ENCODE data around the gene LETM1.

Gene LETM1

DNA sequence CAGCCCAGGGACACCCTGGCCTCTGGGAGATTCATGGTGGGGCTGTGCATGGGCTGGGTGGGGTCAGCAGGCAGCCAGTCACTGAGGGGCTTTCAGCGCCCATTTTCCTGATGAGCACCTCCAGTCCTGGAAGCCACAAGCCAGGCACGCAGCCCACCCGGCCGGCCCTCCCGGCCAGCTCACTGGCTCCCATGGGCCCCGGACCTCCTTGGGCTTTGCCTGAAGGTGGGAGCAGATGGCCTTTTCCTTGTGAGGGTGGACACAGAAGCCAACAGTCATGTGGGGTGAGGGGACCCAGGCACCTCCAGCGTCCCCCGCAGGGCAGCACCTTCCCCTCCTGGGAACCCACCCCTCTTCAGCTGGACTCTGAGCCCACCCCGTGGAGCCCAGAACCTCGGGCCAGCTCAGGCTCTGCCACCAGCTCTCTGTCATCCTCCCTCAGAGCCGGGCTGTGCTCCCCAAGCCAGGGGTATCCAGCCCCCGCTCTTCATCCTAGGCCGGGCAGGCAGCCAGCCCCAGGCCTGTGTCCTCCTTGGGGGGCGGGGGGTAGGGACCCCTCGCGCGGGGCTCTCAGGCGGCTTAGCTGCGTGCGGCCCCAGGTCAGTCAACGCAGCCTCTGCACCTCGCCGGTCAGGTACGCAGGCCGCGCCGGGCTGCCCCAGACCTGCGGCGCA is 63.7 kb downstream of the LETM1 start:
- DNase-seq, result no peak

DNA sequence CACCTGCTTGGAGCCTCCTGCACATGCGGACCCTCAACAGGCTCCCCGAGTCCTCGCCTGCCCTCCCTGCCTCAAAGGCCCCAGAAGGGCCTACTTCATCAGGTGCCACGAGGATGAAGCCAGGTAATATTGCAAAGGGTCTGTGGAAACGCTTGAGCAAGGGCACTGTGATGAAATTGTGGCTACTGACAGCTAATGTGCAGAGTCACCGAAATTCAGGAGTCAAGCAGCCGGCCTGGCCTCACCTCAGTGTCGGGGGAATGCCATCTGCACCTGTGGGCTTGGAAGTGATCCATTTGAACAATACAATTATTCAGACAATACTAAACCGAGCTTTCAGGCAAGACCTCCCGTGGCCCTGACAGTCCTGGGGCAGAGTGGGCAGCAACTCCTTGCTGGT is 66.0 kb downstream of the LETM1 start:
- no peak for DNase-seq

DNA sequence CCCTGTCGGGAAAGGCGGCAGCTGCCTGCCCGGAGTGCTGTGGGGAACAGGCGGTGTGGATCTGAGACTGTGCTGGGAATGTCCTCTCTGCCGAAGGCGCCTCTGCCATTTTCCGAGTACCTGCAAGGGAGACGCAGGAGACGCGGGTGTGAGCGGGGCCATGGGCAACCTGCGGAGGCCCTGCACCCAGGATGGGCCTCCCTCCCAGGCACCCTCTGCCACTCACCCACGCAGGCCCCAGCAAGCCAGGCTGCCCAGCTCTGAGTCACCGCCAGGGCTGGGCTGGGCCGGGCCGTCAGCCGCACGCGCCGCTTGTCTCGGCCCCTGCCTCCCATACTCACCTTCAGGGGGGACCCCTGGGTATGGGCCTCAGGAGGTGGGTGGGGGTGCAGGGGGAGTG is 66.4 kb downstream of the LETM1 start:
- no peak for DNase-seq

DNA sequence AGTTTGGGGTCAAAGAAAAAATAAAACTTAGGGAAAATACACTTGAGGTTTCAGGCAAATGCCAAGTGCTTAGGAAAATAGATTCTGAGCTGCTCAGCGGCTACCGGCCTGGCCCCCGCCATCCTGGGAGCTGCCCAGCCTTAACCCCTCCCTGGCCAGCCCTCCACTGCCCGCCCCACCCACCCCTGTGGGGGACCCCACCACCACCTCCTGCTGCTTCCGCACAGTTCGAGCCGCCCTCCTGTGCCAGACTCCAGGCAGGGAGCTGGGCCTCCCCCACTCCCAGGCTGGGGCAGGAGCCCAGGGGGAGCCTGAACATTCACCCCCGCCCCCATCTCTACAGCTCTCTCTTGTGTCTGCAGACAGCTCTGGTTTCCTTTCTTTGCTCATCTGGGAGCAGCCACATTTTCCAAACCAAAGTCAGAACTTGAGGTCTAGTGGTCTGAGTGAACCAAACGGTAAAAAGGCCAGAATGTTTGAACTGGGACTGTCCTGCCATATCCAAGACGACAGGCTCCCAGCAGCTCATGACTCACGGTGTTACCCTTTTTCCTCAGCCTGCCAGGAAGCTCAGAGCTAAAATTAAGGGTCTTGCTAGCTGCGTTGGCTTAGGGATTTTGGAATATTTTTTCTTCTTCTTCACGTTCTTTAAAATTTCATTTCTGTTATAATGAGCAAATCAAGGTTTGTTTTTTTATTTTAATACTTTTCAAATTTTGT is 67.5 kb downstream of the LETM1 start:
- DNase-seq, result no peak

DNA sequence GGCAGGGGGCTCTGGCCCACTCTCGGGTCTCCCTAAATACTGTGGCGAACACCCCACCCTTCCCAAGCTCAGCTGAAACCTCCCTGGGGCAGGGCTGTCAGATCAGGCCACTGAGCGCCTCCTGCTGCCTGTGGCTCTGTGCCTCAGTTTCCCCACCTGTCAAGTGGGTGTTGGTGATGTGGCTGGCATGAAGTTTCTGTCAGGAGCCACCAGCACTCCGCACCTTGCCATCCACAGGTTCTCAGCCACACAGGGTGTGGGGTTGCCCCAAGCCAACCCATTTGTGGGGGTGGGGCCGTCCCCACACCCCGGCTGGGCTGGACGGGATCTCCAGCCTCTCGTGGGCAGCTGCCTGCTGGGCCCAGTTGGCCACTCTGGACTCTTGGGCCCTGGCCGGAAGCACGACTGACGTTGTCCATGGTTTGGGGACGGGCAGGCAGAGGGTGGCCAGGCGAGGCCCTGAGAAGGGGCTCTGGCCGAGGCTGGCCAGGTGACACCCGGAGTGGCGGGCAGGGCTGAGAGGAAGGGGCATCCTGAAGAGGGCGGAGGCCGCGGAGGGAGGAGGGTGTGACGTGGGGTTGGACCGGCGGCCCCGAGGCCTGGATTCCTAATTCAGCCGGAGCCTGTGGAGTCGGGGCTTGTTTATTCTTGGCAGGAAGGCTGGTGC is 68.4 kb downstream of the LETM1 start:
- DNase-seq, result no peak

DNA sequence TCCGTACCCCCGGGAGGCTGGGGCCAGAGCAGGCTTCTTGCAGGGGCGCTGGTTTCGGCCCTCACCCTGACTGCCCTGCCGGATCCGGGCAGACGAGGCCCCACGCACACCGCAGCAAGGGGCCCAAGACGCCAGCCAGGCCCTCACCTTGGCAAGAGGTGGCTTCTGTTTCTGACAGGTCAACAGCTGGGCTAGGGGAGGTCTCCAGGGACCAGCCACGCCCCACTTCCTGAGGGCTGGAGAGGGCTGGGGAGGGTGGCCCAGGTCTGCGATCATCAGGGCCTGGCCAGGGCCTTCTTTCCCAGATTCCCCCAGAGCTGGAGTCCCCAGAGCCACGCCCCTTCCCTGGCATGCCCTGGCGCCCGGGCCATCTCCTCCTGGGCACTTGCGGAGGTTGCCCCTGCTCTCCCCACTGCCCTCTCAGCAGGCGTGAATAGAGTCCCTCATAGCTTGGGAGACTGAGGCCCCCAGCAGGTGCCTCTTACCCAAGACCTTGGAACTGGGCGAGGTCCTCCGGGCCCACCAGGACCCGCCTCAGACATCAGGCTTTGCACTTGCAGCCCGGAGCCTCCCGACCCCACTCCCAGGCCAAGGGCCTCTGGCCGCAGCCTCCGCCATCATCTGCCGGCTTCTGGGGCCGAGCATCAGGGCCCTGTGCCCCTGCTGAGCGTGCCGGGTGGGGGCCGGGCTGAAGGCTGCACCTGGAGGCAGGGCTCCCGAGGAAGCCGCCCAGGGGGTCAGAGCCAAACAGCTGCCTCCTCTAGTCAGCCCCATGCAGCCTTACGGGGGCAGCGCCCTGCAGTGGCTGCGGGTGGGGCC is 69.2 kb downstream of the LETM1 start:
- no peak for DNase-seq

DNA sequence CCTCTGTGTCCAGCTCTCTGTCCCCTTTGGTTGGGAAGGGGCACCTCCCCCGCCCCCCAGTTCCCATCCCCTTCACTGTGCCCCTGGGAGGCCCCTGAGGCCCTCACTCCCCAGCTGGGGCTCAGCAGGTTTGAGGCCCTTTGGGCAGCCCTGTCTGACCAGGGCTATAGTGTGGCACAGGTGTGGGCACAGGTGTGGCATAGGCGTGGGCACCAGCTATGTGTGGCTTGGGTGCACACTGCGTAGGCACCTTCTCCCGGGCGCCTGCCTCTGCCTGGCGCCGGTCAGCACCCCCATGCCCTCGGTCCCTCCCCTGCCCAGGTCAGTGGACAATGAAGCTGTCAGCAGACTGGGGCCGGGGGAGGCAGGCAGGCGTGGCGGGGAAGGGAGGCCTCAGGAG is 70.4 kb downstream of the LETM1 start:
- DNase-seq, result no peak

DNA sequence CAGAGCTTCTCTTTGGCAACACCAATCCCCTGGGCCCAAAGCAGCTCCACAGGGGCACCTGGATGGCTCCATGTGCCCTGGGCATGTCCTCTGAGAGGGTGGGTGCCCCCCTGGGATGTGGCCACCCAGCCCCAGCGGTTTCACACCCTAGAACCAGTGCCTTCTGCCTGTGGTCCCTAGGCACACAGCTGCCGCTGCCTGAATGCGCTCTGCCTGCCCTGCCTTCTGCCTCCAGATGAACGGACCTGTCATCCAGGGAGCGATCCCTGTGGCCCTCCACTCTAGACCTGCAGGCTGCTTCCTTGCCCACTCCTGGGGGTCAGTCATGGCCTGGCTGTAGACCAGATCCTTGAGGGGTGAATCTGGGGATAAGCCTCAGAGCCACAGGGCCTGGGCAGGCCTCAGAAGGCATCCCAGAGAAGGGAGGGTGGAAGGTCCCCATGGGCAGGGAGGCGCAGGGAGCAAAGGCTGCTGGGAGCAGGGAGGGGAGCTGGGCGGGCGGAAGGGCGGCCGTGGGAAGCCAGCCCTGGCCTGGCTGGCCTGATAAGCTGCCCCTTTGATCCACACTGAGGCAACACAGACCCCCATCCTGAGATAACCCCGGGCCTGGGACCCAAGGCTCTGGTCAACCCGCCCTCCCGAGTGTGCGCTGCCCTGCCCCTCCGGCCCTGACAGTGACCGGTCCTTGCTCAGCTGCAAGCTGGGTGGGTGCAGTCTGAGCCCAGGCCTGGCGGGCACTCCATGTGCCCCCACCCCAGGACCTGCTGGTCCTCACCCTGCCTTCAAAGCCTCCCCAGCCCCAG is 71.0 kb downstream of the LETM1 start:
- DNase-seq, result no peak

DNA sequence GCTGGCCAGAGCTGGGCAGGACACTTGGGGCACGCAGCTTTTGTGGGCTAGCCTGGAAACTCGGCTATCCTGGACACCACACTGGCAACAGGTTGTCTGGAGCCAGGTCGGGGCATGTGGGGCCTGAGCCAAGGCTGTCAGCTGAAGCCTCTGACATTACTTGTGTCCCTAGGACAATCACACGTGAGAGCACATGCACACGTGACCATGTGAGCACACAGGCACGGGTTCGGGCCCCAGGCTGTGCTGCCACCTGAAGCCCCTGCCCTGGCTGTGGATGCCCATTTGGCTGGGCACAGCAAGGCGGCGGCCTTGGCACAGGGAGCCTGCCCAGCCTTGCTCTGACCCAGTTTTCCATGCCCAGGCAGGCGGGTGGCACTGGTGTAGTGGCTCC is 71.6 kb downstream of the LETM1 start:
- no peak for DNase-seq

DNA sequence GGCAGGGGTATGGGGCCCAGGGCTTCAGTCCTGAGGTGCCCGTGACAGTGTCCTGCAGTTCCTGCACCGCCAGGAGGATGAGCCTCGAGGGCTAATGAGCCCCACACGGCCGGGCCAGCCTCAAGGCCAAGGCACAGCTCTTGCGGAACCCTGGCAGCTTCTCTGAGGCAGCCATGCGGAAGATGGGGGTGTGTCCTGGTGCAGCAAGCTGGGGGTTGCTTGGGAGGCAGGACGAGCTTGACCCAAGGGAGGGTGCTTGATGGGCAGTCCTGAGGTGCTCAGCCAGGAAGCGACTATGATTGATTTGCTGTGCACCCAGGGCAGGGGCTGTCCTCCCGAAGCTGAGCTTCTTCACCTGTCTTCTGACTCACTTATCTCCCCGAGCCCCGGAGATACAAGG is 72.0 kb downstream of the LETM1 start:
- no peak for DNase-seq

DNA sequence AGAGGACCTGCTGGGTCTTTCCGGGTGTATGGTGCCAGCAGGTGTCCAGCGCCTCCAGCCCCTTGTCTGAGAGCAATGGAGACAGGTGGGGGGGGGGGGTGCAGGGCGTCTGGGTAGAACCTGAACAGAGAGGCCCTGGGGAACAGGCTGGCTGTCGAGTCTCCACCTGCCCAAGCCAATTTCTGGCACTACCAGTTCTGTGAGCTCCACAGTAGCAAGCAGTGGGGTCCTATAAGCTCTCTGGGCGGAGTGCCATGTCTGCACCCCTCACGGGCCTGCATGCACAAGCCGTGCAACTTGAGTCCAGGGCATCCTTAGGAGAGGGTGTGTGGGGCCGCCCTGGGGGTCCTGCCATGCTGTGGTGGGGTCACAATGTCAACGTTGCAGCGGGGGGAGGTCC is 72.9 kb downstream of the LETM1 start:
- DNase-seq, result no peak

DNA sequence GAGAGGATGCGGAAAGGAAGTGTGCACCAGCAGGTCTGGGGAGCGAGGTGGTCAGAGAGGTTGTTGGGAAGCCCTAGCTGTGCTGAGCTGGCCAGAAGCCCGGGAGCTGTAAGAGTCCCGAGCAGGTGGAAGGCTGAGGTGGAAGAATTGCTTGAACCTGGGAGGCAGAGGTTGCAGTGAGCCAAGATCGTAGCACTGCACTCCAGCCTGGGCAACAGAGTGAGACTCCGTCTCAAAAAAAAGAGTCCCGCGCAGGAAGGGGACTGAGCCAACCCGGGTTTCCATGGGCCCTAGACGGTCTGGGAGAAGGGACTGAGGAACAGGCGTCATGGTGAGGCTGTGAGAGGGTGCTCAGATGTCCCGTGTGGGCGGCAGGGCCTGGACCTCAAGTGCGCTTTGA is 75.5 kb downstream of the LETM1 start:
- DNase-seq, result no peak

DNA sequence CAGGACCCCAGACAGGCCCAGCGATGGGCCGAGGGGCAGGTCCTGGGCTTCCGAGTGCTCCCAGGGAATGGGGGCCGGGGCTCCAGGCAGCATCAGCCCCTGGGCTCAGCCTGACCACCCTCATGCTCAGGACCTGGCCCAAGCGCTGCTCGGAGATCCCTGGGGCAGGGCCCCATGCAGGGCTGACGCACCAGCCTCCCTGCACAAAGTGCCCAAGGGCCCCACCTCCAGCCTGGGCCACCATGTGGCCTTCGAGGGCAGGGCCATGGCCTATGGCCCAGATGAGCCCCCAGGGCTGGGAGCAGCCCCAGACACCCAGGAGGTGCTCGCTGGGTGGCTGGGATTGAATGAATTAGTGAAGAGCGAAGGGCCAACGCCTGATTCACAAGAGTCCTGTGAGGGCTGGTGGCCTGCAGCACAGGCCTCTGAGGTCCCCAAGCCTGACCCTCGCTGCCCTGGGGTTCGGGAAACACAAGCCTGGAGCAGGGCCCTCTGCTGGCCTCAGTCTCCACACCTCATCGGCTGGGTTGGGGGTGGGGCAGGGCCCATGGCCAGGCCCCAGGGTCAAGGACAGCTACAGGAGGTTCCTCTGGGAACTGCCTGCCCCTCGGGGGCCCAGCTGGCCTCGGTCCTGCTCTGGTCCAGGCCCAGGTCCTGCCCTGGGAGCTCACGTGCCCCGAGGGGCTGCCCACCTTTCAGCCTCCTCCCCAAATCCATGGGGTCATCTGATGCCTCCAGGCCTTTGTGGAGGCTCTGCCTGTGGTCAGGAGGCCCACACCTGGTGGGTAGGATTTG is 76.2 kb downstream of the LETM1 start:
- no peak for DNase-seq

DNA sequence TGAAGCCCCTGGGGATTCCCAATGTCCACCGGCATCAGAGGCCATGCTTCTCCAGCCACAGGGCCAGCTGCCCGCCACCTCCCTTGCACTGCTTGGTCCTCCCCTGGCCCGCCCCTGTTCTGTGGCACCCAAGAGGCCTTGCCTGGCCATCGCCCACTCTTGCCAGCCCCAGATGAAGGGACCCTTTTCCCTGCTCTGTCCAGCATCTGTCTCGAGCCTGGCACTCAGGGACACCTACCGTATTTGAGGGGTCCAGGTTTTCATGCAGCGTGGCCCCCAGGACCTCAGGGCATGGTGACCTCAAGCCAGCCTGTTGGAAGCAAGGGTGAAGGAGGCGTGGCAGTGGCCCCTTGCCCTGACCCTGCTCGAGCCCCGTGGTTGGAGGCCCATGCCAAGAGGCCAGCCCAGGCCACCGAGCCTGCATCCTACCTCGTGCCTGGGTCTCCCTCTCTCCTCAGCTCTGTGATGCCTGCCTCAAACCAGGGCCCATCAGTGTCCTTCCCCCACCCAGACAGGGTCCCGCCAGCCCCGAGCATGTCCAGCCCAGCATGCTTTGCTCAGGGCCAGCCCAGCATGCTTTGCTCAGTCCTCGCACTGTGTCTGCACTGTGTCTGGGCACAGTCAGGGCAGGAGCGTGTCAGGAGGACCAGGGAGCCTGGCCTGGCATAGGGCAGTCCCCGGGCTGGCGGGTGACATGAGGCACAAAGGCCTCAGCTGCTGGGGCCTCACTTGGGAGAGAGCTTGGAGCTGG is 77.1 kb downstream of the LETM1 start:
- DNase-seq, result no peak

DNA sequence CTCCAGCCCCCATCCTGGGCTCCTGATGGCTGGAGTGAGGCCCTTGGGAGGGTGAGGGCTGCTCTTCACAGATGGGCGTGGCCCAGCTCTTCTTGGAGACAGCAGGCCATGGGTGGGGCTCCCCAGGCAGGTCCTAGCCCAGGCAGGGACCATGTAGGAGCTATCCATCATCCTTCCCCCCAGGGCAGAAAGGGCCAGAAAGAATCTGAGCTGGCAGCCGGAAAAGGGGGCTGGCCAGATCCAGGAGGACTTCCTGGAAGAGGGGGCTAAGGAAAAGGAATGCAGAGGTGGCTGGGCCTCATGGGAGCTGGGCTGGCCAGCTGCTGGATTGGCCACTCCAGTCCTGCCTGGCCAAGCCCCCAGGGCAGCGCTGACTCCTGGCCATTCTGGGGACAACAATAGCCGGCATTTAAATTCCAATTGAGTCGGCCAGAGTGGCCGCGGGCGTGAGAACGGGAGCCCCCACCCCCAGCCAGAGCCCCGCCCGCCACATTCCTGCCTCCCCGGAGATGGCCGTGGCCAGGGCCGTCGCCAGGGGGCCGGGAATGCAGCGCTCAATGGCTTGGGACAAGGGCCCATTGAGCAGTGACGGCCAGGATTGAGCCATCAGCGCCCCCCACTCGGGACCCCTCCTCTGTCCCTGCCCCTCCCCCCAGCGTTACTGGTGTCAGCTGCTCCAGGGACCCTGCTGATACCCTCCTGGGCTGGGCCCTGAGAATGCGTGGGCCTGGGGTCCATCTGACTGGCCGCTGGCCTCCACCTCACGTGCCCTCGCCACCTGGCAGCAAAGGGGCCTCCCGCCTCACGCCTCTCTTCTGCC is 77.9 kb downstream of the LETM1 start:
- no peak for DNase-seq

DNA sequence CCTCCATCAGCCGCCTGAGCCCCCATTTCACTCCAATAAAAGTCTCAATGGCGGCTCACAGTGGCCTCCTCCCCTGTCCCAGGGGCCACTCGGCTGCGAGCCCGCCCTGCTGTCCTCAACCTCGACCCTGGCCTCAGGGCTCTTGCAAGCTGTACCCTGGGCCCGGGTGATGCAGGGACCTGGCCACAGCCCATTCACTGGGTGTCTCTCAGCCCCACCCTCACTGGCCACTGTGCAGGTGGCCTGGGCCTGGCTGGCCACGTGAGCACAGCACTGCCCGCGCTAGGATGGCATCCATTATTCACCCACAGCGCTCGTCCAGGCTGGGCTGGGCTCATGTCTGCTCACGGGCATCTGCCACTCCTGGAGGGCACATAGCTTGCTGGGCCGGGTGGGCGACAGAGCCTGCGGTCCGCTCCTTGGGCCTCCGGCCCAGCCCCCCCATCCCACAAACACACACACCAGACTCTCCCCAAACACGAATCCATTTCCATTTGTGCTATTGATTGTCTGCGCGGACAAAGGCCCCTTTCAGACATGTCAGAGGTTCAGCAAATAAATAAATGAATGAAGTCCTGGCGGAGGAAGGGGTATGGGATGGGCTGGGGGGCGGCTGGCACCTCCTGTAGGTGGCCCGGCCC is 79.3 kb downstream of the LETM1 start:
- no peak for DNase-seq

DNA sequence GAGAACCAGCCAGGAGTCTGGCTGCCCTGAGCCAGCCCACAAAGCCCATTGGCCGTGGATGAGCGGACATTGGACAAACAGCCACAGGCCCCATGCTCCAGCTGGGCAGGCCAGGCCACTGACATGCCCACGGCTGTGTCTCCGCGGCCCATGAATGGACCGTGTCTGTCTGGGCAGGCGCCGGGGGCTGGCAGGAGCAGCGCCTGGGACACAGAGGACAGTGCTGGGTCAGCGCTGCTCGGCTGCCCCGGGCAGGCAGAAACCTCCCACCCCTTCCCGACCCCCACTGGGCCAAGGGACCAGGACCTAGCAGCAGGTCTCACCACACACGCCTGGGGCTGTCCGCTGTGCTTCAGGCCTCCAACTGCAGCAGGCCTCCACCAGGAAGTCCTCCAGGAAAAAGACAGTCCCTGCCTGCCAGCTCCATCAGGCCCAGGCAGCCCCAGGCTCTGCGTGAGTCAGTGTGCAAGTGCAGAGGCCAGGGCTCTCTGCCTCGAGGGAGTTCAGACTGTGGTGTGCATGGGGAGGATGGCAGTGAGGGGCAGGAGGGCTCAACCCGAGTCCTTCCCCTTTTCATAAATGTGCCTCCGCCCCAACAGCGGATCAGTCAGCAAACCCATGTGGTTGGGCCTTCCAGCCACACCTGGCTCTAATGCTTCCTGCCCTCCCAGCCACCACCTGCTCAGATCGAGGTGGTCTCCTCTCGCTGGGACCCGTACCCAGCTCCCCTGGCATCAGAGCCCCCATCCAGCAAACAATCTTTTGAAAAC is 80.0 kb downstream of the LETM1 start:
- no peak for DNase-seq

DNA sequence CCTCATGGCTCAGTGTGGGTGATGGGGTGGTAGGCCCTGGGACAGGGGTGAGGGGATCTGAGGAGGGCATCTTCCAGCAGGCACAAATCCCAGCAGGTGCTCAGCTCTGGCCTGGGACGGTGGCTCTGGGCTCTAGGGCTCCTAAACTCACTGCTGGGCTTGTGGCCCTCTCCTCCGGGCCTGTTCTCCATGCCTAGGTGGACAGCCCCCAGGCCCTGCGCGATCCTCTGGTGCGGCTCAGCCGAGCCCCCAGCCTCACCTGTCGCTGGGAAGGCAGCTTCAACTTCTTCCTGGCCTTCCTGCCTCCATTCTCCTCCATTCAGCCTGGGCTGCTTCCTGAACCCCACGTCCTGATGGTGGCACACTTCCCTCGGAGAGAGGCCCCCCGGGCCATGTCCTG is 82.2 kb downstream of the LETM1 start:
- DNase-seq, result no peak
